Activated naive CD4-positive, alpha-beta T cell treated with anti-CD3 and anti-CD28 coated beads for 36 hours (primary cell): Measurements from ENCODE around the gene PCP2. TPM values are rescaled to one million over a fixed set of nuclear protein-coding genes. Genes with fewer than 3 reads are reported as not detected.

Experiments
- CTCF ChIA-PET: fragments of 350-600 bp; sonication (Branson Sonifier 250); formaldehyde crosslinking; loops from one replicate; lab custom pipeline; 2021; ENCODE audit warnings: antibody characterized with exemption; lab: Charles Lee
- DNase-seq: peaks from one replicate; pipeline ENCODE4 v3.0.0-alpha.2; 2020
- H3K27ac Mint-ChIP-seq: one replicate; pipeline ENCODE4 v1.8.0; 2021; ENCODE audit warnings: mild to moderate bottlenecking, mixed read lengths
- H3K27me3 Mint-ChIP-seq: one replicate; pipeline ENCODE4 v1.8.0; 2021; ENCODE audit warnings: low read depth, mixed read lengths
- H3K36me3 Mint-ChIP-seq: one replicate; pipeline ENCODE4 v1.8.0; 2021; ENCODE audit warnings: low read depth, mixed read lengths
- H3K4me1 Mint-ChIP-seq: one replicate; pipeline ENCODE4 v1.8.0; 2021; ENCODE audit warnings: low read depth, mixed read lengths
- H3K4me3 Mint-ChIP-seq: one replicate; pipeline ENCODE4 v1.8.0; 2021; ENCODE audit warnings: mild to moderate bottlenecking, moderate library complexity, mixed read lengths
- H3K9me3 Mint-ChIP-seq: one replicate; pipeline ENCODE4 v1.8.0; 2021; ENCODE audit warnings: mixed read lengths
- intact Hi-C: fragments of 100-400 bp; cut with micrococcal nuclease; formaldehyde crosslinking; loops from one replicate; pipeline ENCODE4 v1.15.1; 2023
- total RNA-seq, 2 experiments: library from RNA; stranded (reverse); gene quantifications; one replicate each; pipeline ENCODE4 v1.2.3, GENCODE V29; 2021

The PCP2 gene
- total RNA-seq, 2 experiments from 2014 or later, result 0.64 TPM; not detected in 1

GRCh38 chr19:7674010-7675005, 40.8 kb upstream of the PCP2 start:
- intact Hi-C loops, result loop anchor here (5.0 kb wide), 1 partner anchor 322 kb away; no protein-coding TSS in a partner anchor
- peaks cover 38% of the 10 kb centered on the region for H3K27me3 Mint-ChIP-seq
- no peak overlapping the region for H3K4me3 Mint-ChIP-seq
- no peaks in the 10 kb centered on the region for H3K9me3 Mint-ChIP-seq
- H3K36me3 Mint-ChIP-seq, result no peaks in the 10 kb centered on the region
- H3K4me1 Mint-ChIP-seq, result peaks cover 44% of the 10 kb centered on the region
- CTCF ChIA-PET, result no interaction called here
- peak; percentile 34 for DNase-seq
- no peak overlapping the region for H3K27ac Mint-ChIP-seq

- H3K27me3 Mint-ChIP-seq, result peaks cover 36% of the 10 kb centered on the region
Measured at GRCh38 chr19:7672522-7672921, 39.0 kb upstream of the PCP2 start.

GRCh38 chr19:7670790-7671189, 37.3 kb upstream of the PCP2 start:
- H3K4me3 Mint-ChIP-seq, result no peak overlapping the region
- intact Hi-C loops, result no loop called here
- peaks cover 16% of the 10 kb centered on the region for H3K4me1 Mint-ChIP-seq
- CTCF ChIA-PET, result interaction anchor here (0.9 to 1.4 kb wide), 2 partner anchors 10 to 55 kb away, joined by 5 to 6 read pairs; partner anchors contain the start of gene TRAPPC5
- no peaks in the 10 kb centered on the region for H3K9me3 Mint-ChIP-seq
- DNase-seq, result no peak
- H3K27me3 Mint-ChIP-seq, result peaks cover 25% of the 10 kb centered on the region
- H3K27ac Mint-ChIP-seq, result no peak overlapping the region
- H3K36me3 Mint-ChIP-seq, result no peaks in the 10 kb centered on the region

More at GRCh38 chr19:7672522-7672921, 39.0 kb upstream of the PCP2 start:
- Mint-ChIP-seq H3K36me3 (no peaks in the 10 kb centered on the region), H3K27ac (no peak overlapping the region), H3K4me3 (no peak overlapping the region), H3K9me3 (no peaks in the 10 kb centered on the region), H3K4me1 (peaks cover 32% of the 10 kb centered on the region)
- CTCF ChIA-PET, result interaction anchor here (0.7 kb wide), 1 partner anchor 11 kb away, joined by 3 read pairs; no protein-coding TSS in a partner anchor
- DNase-seq, result no peak
- intact Hi-C loops, result no loop called here

GRCh38 chr19:7670150-7670783, 36.7 kb upstream of the PCP2 start:
- CTCF ChIA-PET, result interaction anchor here (0.9 to 3.3 kb wide), 4 partner anchors 10 to 55 kb away, joined by 5 to 21 read pairs (median 6); partner anchors contain the start of gene TRAPPC5
- intact Hi-C loops, result no loop called here
- DNase-seq, result peak; percentile 47
- Mint-ChIP-seq H3K4me3 (peak overlapping the region; percentile 58), H3K27me3 (peaks cover 23% of the 10 kb centered on the region), H3K27ac (no peak overlapping the region), H3K4me1 (peaks cover 14% of the 10 kb centered on the region), H3K9me3 (no peaks in the 10 kb centered on the region), H3K36me3 (no peaks in the 10 kb centered on the region)

GRCh38 chr19:7669641-7670040, 36.1 kb upstream of the PCP2 start:
- no peaks in the 10 kb centered on the region for H3K36me3 Mint-ChIP-seq
- no peak overlapping the region for H3K27ac Mint-ChIP-seq
- no peaks in the 10 kb centered on the region for H3K9me3 Mint-ChIP-seq
- no peak overlapping the region for H3K4me3 Mint-ChIP-seq
- H3K4me1 Mint-ChIP-seq, result peaks cover 14% of the 10 kb centered on the region
- H3K27me3 Mint-ChIP-seq, result peaks cover 23% of the 10 kb centered on the region
- intact Hi-C loops, result no loop called here
- CTCF ChIA-PET, result interaction anchor here (2.3 to 3.3 kb wide), 2 partner anchors 11 to 17 kb away, joined by 6 to 21 read pairs; partner anchors contain the start of gene TRAPPC5
- DNase-seq, result no peak

GRCh38 chr19:7668842-7669241, 35.3 kb upstream of the PCP2 start, which contains the start of gene RETN:
TSS of gene RETN (plus strand) at chr19:7669049. CDS start at chr19:7669327, 278 bp downstream.
- no peaks in the 10 kb centered on the region for H3K36me3 Mint-ChIP-seq

GRCh38 chr19:7665076-7665475, 31.6 kb upstream of the PCP2 start:
- Mint-ChIP-seq H3K9me3 (no peaks in the 10 kb centered on the region), H3K4me1 (peaks cover 4% of the 10 kb centered on the region), H3K36me3 (no peaks in the 10 kb centered on the region), H3K27ac (no peak overlapping the region), H3K4me3 (no peak overlapping the region), H3K27me3 (peaks cover 7% of the 10 kb centered on the region)
- DNase-seq, result no peak
- CTCF ChIA-PET, result no interaction called here
- intact Hi-C loops, result no loop called here

More at GRCh38 chr19:7668842-7669241, 35.3 kb upstream of the PCP2 start, which contains the start of gene RETN:
- H3K27ac Mint-ChIP-seq, result no peak within 1 kb of the TSS
- intact Hi-C loops, result no loop called here
- H3K4me1 Mint-ChIP-seq, result peaks cover 12% of the 10 kb centered on the region
- H3K9me3 Mint-ChIP-seq, result no peaks in the 10 kb centered on the region
- DNase-seq, result no peak
- CTCF ChIA-PET, result interaction anchor here (2.3 to 3.3 kb wide), 2 partner anchors 12 to 16 kb away, joined by 6 to 21 read pairs; partner anchors contain the start of gene TRAPPC5
- peaks cover 21% of the 10 kb centered on the region for H3K27me3 Mint-ChIP-seq
- no peak within 1 kb of the TSS for H3K4me3 Mint-ChIP-seq

- no peak overlapping the region for H3K4me3 Mint-ChIP-seq
- CTCF ChIA-PET, result interaction anchor here (0.7 kb wide), 1 partner anchor 1695 kb away, joined by 3 read pairs; no protein-coding TSS in a partner anchor
- intact Hi-C loops, result no loop called here
- DNase-seq, result no peak
- H3K27me3 Mint-ChIP-seq, result no peaks in the 10 kb centered on the region
- H3K9me3 Mint-ChIP-seq, result no peaks in the 10 kb centered on the region
- no peak overlapping the region for H3K27ac Mint-ChIP-seq
- peaks cover 3% of the 10 kb centered on the region for H3K4me1 Mint-ChIP-seq
- H3K36me3 Mint-ChIP-seq, result no peaks in the 10 kb centered on the region
Measured at GRCh38 chr19:7663706-7664105, 30.2 kb upstream of the PCP2 start.

- DNase-seq, result no peak
- no peak overlapping the region for H3K4me3 Mint-ChIP-seq
- intact Hi-C loops, result no loop called here
- no peaks in the 10 kb centered on the region for H3K36me3 Mint-ChIP-seq
- H3K27ac Mint-ChIP-seq, result no peak overlapping the region
- no peaks in the 10 kb centered on the region for H3K27me3 Mint-ChIP-seq
- CTCF ChIA-PET, result interaction anchor here (1.0 kb wide), 1 partner anchor 18 kb away, joined by 3 read pairs; the partner anchor contains the start of gene TRAPPC5
- no peaks in the 10 kb centered on the region for H3K9me3 Mint-ChIP-seq
- H3K4me1 Mint-ChIP-seq, result peaks cover 11% of the 10 kb centered on the region
Measured at GRCh38 chr19:7662657-7663056, 29.1 kb upstream of the PCP2 start.

GRCh38 chr19:7661744-7662538, 28.4 kb upstream of the PCP2 start:
- Mint-ChIP-seq H3K36me3 (no peaks in the 10 kb centered on the region), H3K4me3 (no peak overlapping the region), H3K9me3 (no peaks in the 10 kb centered on the region), H3K27ac (no peak overlapping the region), H3K27me3 (no peaks in the 10 kb centered on the region), H3K4me1 (peaks cover 18% of the 10 kb centered on the region)
- CTCF ChIA-PET, result interaction anchor here (0.6 to 1.5 kb wide), 4 partner anchors 11 to 592 kb away, joined by 3 to 10 read pairs (median 4); partner anchors contain the start of gene TRAPPC5
- no peak for DNase-seq
- intact Hi-C loops, result no loop called here

GRCh38 chr19:7658219-7658686, 24.7 kb upstream of the PCP2 start:
- CTCF ChIA-PET, result interaction anchor here (1.4 to 2.4 kb wide), 2 partner anchors 22 to 90 kb away, joined by 4 to 12 read pairs; partner anchors contain the start of gene TRAPPC5
- Mint-ChIP-seq H3K4me3 (peak overlapping the region; percentile 75), H3K27me3 (no peaks in the 10 kb centered on the region), H3K9me3 (no peaks in the 10 kb centered on the region), H3K36me3 (no peaks in the 10 kb centered on the region), H3K4me1 (peaks cover 23% of the 10 kb centered on the region), H3K27ac (peak overlapping the region; percentile 78)
- peak; percentile 81 for DNase-seq
- intact Hi-C loops, result loop anchor here (1.0 kb wide), 1 partner anchor 22 kb away; the partner anchor contains the start of gene TRAPPC5
